HAP-1 (cell line): ENCODE results near the gene APOM.

Source experiments
- DNase-seq, 2 experiments: peaks; one replicate each; pipeline ENCODE4 v3.0.0-alpha.2; 2016 to 2020; ENCODE audit warnings: low spot score in 2 of 2
- H3K27me3 ChIP-seq: fragments of 250-450 bp; sonication (Bioruptor Pico); 2 replicates; pipeline ENCODE4 v1.5.1; 2020; ENCODE audit warnings: low read depth, mild to moderate bottlenecking, moderate library complexity
- H3K36me3 ChIP-seq: fragments of 250-450 bp; sonication (Bioruptor Pico); replicated peaks from 2 replicates; pipeline ENCODE4 v1.5.1; 2020; ENCODE audit warnings: mild to moderate bottlenecking
- H3K4me1 ChIP-seq: fragments of 250-450 bp; sonication (Bioruptor Pico); 2 replicates; pipeline ENCODE4 v1.5.1; 2020; ENCODE audit warnings: mild to moderate bottlenecking
- H3K4me3 ChIP-seq: fragments of 250-450 bp; sonication (Bioruptor Pico); 2 replicates; pipeline ENCODE4 v1.5.1; 2020; ENCODE audit warnings: mild to moderate bottlenecking, moderate library complexity
- H3K9me3 ChIP-seq: fragments of 250-450 bp; sonication (Bioruptor Pico); 2 replicates; pipeline ENCODE4 v1.5.1; 2020; ENCODE audit warnings: mild to moderate bottlenecking, moderate library complexity
- in situ Hi-C: fragments of 300-500 bp; cut with MboI; formaldehyde crosslinking; loops from 3 replicates; pipeline ENCODE4 v1.14.3; 2020; ENCODE audit warnings: low sequenced_read_pairs, inconsistent platforms, mixed read lengths

The APOM gene

GRCh38 chr6:31657406-31658157, 1.9 kb downstream of the APOM start:
- Histone ChIP-seq H3K9me3 (no peaks in the 10 kb centered on the region), H3K36me3 (peaks cover 27% of the 10 kb centered on the region), H3K4me1 (peaks cover 23% of the 10 kb centered on the region)

GRCh38 chr6:31658158-31658688, 2.5 kb downstream of the APOM start:
- Histone ChIP-seq H3K36me3 (peaks cover 30% of the 10 kb centered on the region), H3K27me3 (no peaks in the 10 kb centered on the region), H3K4me1 (peaks cover 23% of the 10 kb centered on the region), H3K4me3 (no peak overlapping the region), H3K9me3 (no peaks in the 10 kb centered on the region)
- DNase-seq = no peak
- in situ Hi-C loops = no loop called here

More at GRCh38 chr6:31657406-31658157, 1.9 kb downstream of the APOM start:
- H3K4me3 ChIP-seq = no peak overlapping the region
- no peak for DNase-seq
- no peaks in the 10 kb centered on the region for H3K27me3 ChIP-seq
- in situ Hi-C loops = no loop called here

- peaks cover 20% of the 10 kb centered on the region for H3K4me1 ChIP-seq
- no peaks in the 10 kb centered on the region for H3K27me3 ChIP-seq
- no peak for DNase-seq
- peaks cover 39% of the 10 kb centered on the region for H3K36me3 ChIP-seq
- no peaks in the 10 kb centered on the region for H3K9me3 ChIP-seq
- in situ Hi-C loops = no loop called here
- peak overlapping the region; percentile 56 for H3K4me3 ChIP-seq
Observed at GRCh38 chr6:31658983-31659648, 3.4 kb downstream of the APOM start.

- in situ Hi-C loops = loop anchor here (10.0 kb wide), 1 partner anchor 305 kb away; no protein-coding TSS in a partner anchor
Observed at GRCh38 chr6:31659649-31660380, 4.1 kb downstream of the APOM start.

GRCh38 chr6:31660381-31661261, 4.9 kb downstream of the APOM start, which contains the start of gene C6orf47:
TSS of gene C6orf47 (minus strand) at chr6:31660778. CDS start at chr6:31659947, 831 bp downstream.
- peak; percentile 78 to 90 for DNase-seq
- H3K36me3 ChIP-seq = peaks cover 40% of the 10 kb centered on the region
- H3K4me1 ChIP-seq = peaks cover 20% of the 10 kb centered on the region
- peak within 1 kb of the TSS; percentile 56 for H3K4me3 ChIP-seq
- H3K27me3 ChIP-seq = no peaks in the 10 kb centered on the region
- H3K9me3 ChIP-seq = no peaks in the 10 kb centered on the region
- in situ Hi-C loops = loop anchor here (10.0 kb wide), 1 partner anchor 304 kb away; no protein-coding TSS in a partner anchor

More at GRCh38 chr6:31659649-31660380, 4.1 kb downstream of the APOM start:
- Histone ChIP-seq H3K36me3 (peaks cover 41% of the 10 kb centered on the region), H3K9me3 (no peaks in the 10 kb centered on the region), H3K27me3 (no peaks in the 10 kb centered on the region), H3K4me3 (peak overlapping the region; percentile 56), H3K4me1 (peaks cover 20% of the 10 kb centered on the region)
- no peak for DNase-seq

- no peak for DNase-seq
- peaks cover 20% of the 10 kb centered on the region for H3K4me1 ChIP-seq
- no peaks in the 10 kb centered on the region for H3K27me3 ChIP-seq
- in situ Hi-C loops = loop anchor here (10.0 kb wide), 1 partner anchor 303 kb away; no protein-coding TSS in a partner anchor
- H3K9me3 ChIP-seq = no peaks in the 10 kb centered on the region
- peak overlapping the region; percentile 56 for H3K4me3 ChIP-seq
- peaks cover 44% of the 10 kb centered on the region for H3K36me3 ChIP-seq
Observed at GRCh38 chr6:31661262-31662123, 5.8 kb downstream of the APOM start.

GRCh38 chr6:31662124-31662723, 6.5 kb downstream of the APOM start:
- H3K27me3 ChIP-seq = no peaks in the 10 kb centered on the region
- in situ Hi-C loops = loop anchor here (10.0 kb wide), 1 partner anchor 303 kb away; no protein-coding TSS in a partner anchor
- H3K9me3 ChIP-seq = no peaks in the 10 kb centered on the region
- H3K4me3 ChIP-seq = no peak overlapping the region
- H3K36me3 ChIP-seq = peaks cover 49% of the 10 kb centered on the region
- no peak for DNase-seq
- peaks cover 24% of the 10 kb centered on the region for H3K4me1 ChIP-seq

GRCh38 chr6:31663126-31663960, 7.6 kb downstream of the APOM start:
- DNase-seq = no peak
- Histone ChIP-seq H3K4me3 (no peak overlapping the region), H3K27me3 (no peaks in the 10 kb centered on the region), H3K4me1 (peaks cover 23% of the 10 kb centered on the region), H3K36me3 (peaks cover 49% of the 10 kb centered on the region), H3K9me3 (no peaks in the 10 kb centered on the region)
- in situ Hi-C loops = loop anchor here (10.0 kb wide), 1 partner anchor 301 kb away; no protein-coding TSS in a partner anchor

GRCh38 chr6:31663961-31664789, 8.5 kb downstream of the APOM start:
- Histone ChIP-seq H3K36me3 (peaks cover 58% of the 10 kb centered on the region), H3K27me3 (no peaks in the 10 kb centered on the region), H3K4me3 (peak overlapping the region; percentile 99), H3K9me3 (no peaks in the 10 kb centered on the region), H3K4me1 (peaks cover 17% of the 10 kb centered on the region)
- DNase-seq = no peak
- in situ Hi-C loops = loop anchor here (10.0 kb wide), 1 partner anchor 301 kb away; no protein-coding TSS in a partner anchor

GRCh38 chr6:31664790-31665500, 9.3 kb downstream of the APOM start, which contains the start of gene GPANK1:
TSS of gene GPANK1 (minus strand) at chr6:31664997. CDS start at chr6:31664478, 519 bp downstream.
- H3K9me3 ChIP-seq = no peaks in the 10 kb centered on the region
- no peaks in the 10 kb centered on the region for H3K27me3 ChIP-seq
- peak within 1 kb of the TSS; percentile 99 for H3K4me3 ChIP-seq
- H3K36me3 ChIP-seq = peaks cover 65% of the 10 kb centered on the region
- in situ Hi-C loops = loop anchor here (10.0 kb wide), 1 partner anchor 300 kb away; no protein-coding TSS in a partner anchor
- H3K4me1 ChIP-seq = peaks cover 9% of the 10 kb centered on the region
- DNase-seq = peak; percentile 93 to 95
